Right renal cortex interstitium (tissue), 3 donors: ENCODE data around the gene BEST2. TPM values are rescaled to one million over a fixed set of nuclear protein-coding genes. Genes with fewer than 3 reads are reported as not detected.

Source experiments
- DNase-seq, 3 donors: peaks; one replicate each; pipeline ENCODE4 v3.0.0-alpha.2; 2013; ENCODE audit warnings: low read depth in 3 of 3, low spot score in 2 of 3
- polyA plus RNA-seq, 3 donors: library from polyadenylated mRNA; unstranded; fragments of 120-200 nt; gene quantifications; one replicate each; pipeline ENCODE4 v1.2.1, GENCODE V29; 2013; ENCODE audit not compliant: insufficient read length in 3 of 3

BEST2 gene
- polyA plus RNA-seq, 3 donors: 0.07 to 0.08 TPM; not detected in 1

GRCh38 chr19:12766051-12766521 lies 14.5 kb downstream of the BEST2 start:
- DNase-seq: no peak

DNA sequence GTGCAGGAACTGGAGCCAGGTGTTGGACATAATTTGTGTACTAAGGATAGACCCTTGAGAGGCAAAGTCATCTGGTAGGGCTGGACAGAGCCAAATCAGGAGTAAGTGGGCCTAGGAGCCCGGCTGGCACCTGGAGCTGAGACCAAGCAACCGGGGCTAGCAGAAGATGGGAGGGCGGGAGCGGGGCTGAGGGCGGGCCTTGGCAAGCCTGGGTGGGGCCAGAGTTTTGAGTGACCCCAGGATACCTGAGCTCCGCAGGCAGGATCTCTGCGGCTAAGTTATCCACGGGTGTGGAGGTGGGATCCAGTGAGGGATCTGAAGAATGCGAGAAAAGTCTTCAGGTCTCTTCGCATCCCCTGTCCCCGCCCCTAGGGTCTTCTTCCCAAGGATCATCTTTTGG lies 15.6 kb downstream of the BEST2 start:
- DNase-seq: no peak

DNA sequence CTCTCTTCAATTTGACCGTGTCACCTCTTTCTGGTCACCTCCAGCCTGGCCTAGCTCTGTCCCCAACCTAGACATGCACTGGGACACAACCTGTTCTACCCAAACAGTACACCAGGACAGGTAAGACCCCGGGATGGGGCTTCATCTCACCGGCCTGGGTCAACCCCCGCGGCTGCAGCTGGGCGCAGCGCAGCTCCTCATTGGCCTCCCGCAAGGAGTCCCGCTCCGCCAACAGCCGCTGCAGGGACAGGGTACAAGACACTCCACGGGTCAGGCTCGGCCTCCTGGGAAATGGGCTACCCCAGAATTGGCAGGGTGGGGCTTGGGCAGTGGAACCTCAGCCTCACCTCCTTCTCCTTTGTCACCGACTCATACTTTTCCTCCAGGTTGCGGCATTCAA lies 16.1 kb downstream of the BEST2 start:
- no peak for DNase-seq

DNA sequence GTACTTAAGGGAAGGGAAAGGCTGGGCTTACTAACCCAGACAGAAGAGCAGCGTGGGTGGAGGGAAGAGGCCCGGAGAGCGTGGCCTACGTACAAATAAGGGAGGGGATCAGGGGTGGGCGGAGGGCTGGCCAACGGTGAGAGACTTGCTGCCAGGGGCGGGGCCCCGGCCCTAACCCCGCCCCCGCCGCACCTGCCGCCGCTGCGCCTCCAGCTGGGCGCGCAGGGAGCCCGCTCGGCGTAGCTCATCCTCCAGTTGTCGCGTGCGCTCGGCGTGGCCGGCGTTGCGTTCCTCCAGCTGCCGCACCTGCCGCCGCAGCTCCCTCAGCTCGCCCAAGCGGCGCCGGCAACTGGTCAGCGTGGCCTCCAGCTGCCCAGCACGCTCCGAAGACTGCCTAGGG lies 18.1 kb downstream of the BEST2 start:
- DNase-seq: no peak

- no peak for DNase-seq
These were observed 19.3 kb downstream of the BEST2 start for GRCh38 chr19:12770922-12771321.

GRCh38 chr19:12772323-12772722 lies 20.7 kb downstream of the BEST2 start:
- no peak for DNase-seq

GRCh38 chr19:12773571-12773970 lies 22.0 kb downstream of the BEST2 start:
- DNase-seq: no peak

DNA sequence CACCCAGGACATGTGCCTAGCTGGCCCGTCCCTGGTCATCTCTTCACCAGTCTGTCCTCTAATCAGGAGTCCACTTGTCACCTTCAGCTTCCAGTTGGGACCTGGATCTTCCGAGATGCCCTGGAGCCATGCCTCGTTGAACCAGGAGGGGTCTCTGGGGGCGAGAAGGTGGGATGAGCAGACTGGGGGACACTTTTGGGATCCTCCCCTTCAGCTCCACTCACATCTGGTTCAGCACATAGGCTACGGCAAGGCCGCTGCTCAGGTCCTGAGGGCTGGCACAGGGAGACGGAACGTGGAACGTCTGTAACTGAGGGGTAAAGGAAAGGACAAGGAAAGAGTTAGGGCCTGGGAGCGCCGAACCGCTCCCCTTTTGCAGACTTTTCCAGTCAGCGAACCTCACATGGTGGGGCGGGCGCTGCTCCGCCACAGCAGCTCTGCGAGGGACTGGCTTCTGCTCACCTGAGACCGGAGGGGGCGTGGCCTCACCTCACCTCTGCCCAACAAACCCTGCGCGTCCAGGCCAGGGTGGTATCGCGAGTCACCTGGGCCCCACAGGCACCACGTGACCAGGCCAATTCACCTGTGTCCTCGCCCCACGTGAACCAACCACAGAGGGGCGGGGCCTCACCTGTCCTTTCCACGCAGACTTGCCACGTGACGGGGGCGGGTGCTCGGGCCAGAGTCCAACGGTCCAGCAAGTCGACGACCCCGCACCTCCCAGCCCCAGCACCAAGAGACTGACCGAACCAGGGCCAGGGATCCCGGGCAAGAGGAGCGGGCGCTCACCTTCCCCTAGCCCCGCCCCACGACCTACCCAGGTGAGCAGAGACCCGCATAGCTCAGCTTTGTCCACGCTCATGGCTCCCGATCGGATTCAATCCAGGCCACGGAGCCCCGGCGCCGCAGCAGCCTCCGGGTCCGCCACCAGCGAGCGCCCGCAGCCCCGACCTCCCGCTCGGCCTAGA lies 23.3 kb downstream of the BEST2 start, which contains the start of gene HOOK2:
TSS of gene HOOK2 (minus strand) at position 965 of the 968 bp plus-strand sequence. CDS start at position 862, 103 bp downstream.
- no peak for DNase-seq

- DNase-seq: no peak
These were observed 25.8 kb downstream of the BEST2 start for GRCh38 chr19:12777217-12778016.

DNA sequence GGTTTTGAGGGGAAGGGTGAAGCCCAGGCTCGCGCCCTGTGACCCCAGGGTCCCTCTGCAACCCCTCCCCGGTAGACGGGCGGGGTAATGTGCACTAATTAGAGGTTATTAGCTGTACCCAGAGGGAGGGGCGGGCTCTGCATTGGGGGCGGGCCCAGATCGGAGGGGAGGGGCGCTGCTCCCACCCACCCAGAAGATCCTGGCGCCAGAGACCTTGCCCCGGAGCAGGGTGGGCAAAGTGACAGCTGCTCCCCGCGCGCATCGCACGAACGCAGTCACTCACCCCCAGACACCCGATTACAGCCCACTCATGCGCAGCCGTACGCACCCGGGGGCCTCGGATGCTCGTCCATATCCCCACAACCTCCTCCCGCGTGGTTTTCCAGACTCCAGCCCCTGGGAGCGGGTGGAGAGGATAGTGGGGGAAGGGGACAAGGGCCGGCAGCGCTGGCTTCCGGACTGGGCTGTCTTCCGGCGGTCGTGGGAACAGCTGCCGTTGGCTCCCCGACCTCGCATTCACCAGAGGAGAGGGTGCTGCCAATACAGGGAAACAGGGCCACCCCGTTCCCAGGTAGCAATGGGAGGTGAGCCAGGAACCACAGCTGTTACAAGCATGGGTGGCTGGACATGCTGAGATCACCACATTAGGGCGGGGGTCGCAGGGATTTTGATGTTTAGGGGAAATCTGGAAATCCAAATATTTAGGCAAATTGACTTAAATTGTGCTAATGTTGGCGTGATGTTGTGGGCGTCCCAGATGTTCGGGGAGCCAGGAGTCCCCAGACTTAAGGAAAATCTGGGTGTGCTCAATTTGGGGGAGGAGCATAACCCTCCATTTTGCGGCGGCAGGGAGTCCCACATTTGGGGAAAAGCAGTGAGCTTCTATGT lies 26.7 kb downstream of the BEST2 start:
- DNase-seq: no peak

- DNase-seq: no peak
These were observed 27.2 kb downstream of the BEST2 start for GRCh38 chr19:12778905-12779161.

- DNase-seq: no peak
These were observed 27.8 kb downstream of the BEST2 start for GRCh38 chr19:12779162-12779993.

DNA sequence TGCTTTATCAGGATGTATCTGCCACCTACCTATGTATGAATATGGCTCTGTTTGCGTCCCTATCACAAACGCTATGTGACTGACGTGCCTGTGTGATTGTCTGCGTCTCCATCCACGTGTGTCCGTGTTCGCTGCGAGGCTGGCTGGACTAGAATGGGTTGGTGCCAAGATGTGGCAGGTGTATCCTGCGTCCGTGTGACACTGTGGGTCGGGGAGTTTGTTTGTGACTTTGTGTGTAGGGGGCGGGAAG lies 30.5 kb downstream of the BEST2 start:
- DNase-seq: no peak

DNA sequence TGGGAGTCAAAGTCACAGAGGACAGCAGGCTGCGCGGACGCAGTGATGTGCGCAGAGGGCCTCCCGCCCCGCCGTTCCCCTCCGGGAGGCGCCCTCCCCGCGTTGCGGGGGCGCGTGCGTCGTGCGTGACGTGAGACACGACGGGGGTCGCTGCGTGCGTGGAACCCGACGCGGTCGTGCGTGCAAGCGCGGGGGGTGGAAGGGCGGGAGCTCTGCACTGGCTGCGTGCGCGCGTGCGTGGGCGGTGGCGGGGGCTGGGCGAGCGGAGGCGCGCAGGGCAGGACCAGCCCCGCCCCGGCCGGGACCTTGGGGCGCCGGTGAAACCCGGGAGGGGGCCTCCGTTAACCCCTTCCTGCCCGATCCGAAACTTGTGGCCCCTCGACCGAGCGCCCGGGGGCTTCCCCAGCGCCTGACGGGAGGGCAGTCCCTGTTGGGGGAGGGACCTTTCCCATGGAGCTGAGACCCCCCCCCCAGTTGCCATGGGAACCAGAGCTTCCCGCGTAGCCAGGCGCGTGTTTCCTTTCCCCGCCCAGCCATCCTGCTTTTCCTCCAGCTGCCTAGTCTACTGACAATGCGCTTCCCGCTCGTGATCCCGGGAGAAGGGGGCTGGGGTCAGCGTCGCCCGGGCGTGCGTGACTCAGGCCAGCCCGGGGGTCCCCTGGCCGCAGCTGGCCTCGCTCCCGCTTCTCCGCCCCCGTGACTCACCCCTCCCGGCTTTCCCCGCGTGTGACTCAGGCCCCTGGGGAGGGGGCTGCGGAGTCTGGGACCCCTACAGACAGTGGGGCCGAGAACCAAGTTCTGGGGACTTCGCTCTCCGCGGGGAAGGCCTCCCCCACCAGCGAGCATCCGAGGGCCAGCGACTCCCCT lies 31.1 kb downstream of the BEST2 start:
- DNase-seq: no peak

DNA sequence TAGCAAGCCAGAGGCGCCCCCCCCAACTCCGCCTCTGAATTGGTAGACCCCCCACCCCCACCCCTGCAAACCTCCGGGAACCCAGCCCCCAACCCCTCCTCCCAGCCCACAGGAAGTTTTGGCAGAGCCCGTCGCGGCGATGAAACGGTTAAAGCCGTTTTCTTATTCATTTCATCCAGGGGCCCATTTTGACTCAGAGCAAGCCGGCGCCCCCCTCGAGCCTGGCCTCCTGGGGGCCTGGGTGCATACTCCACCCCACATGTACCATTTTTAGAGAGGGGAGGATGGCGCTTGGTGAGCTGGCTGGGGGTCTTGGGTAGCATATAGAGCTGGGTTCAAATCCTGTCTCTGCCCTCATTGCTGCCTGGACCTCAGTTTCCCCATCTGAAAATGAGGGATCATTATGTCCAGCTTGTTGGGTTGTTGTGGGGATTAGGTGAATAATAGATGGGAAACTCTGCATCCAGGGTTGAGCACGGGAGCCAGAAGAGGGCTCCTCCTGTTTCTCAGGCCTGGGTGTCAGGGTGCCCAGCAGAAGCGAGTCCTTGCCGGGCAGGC lies 31.8 kb downstream of the BEST2 start:
- no peak for DNase-seq

DNA sequence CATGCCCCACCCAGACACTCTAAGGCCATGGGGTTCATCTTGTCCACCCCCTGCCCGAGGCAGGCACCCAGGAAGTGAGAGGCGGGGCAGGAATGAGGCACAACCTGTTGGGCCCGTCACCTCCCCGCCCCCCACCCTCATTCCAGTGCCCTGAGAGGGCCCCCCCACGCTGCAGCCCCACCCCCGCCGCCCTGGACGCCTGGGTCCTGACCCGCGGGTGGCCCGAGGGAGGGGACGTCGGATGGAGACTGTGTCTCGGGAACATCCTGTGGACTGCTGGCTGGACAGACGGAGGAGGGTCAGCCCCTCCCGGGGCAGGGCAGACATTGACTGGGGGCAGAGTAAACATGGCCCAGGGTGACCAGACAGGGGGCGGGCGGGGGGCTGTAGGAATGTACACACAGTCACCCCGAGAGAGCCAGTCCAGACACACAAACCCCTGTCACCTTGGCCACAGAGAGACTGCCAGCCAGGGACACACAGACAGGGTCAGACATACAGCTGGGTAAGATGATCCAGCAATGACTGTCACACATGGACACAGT lies 32.3 kb downstream of the BEST2 start:
- DNase-seq: no peak

GRCh38 chr19:12784394-12784870 lies 32.8 kb downstream of the BEST2 start:
- DNase-seq: no peak

- DNase-seq: no peak
These were observed 33.4 kb downstream of the BEST2 start for GRCh38 chr19:12784871-12785430.
